Measurements from ENCODE around the gene DSE. TPM values are rescaled to one million over a fixed set of nuclear protein-coding genes. Genes with fewer than 3 reads are reported as not detected.

The DSE gene
- total RNA-seq: 74.4 and 89.3 TPM in 2 replicates

GRCh38 chr6:116370760-116371119, at the start of gene DSE:
TSS of gene DSE (plus strand) at chr6:116370947. CDS start at chr6:116399251, 28,304 bp downstream.

GRCh38 chr6:116461331-116461931, 90.7 kb downstream of the DSE start, which contains the start of gene CALHM6:
TSS of gene CALHM6 (plus strand) at chr6:116461375. CDS start at chr6:116461930, 555 bp downstream.

Other genes starting within 250 kb of the DSE start
- 0.16 TPM in 1 of 2 replicates, not detected in the other for gene COL10A1, start 244.8 kb upstream of the DSE start, total RNA-seq
- gene TSPYL4, start 116.9 kb upstream of the DSE start, total RNA-seq: 4.5 and 6.0 TPM in 2 replicates
- 102 and 110 TPM in 2 replicates for gene TSPYL1, start 91.0 kb upstream of the DSE start, total RNA-seq
- gene CALHM6, start 90.4 kb downstream of the DSE start, total RNA-seq: 0.79 TPM in 1 of 2 replicates, not detected in the other
- 8.4 and 9.0 TPM in 2 replicates for gene CALHM5, start 140.7 kb downstream of the DSE start, total RNA-seq
- gene TRAPPC3L, start 174.7 kb downstream of the DSE start, total RNA-seq: 0.09 and 0.16 TPM in 2 replicates
- not detected in 2 replicates for gene CALHM4, start 182.8 kb downstream of the DSE start, total RNA-seq
- gene RWDD1, start 200.6 kb downstream of the DSE start, total RNA-seq: 17.5 and 20.8 TPM in 2 replicates
- under 0.01 and 0.09 TPM in 2 replicates for gene RSPH4A, start 245.5 kb downstream of the DSE start, total RNA-seq

Data from bronchial smooth muscle cell (primary cell).